Liver (tissue), 9 donors: Measurements from ENCODE around the gene PARD3. TPM values are rescaled to one million over a fixed set of nuclear protein-coding genes. Genes with fewer than 3 reads are reported as not detected.

Source experiments
- DNase-seq: peaks from one replicate; pipeline ENCODE4 v3.0.0-alpha.2; 2017; ENCODE audit warnings: low spot score
- H3K27ac ChIP-seq, 2 donors: one replicate each; pipeline ENCODE4 v1.7.0; 2013; ENCODE audit warnings: inconsistent platforms in 2 of 2, low read length in 2 of 2, control low read depth in 1 of 2, low read depth in 1 of 2, mild to moderate bottlenecking in 1 of 2
- H3K27me3 ChIP-seq, 4 donors: one replicate each; pipeline versions ENCODE4 v1.6.1 to v1.7.0; 2013; ENCODE audit warnings: low read length in 3 of 4, inconsistent platforms in 1 of 4, mild to moderate bottlenecking in 1 of 4, moderate library complexity in 1 of 4; ENCODE audit not compliant: control insufficient read depth in 4 of 4, insufficient read depth in 4 of 4
- H3K36me3 ChIP-seq, 4 donors: one replicate each; pipeline versions ENCODE4 v1.6.1 to v1.7.0; 2013; ENCODE audit warnings: low read length in 3 of 4, mild to moderate bottlenecking in 3 of 4, low read depth in 1 of 4, moderate library complexity in 1 of 4; ENCODE audit not compliant: control insufficient read depth in 4 of 4, insufficient read depth in 3 of 4
- H3K4me1 ChIP-seq, 4 donors: one replicate each; pipeline versions ENCODE4 v1.6.1 to v1.7.0; 2013; ENCODE audit warnings: low read length in 3 of 4, mild to moderate bottlenecking in 3 of 4, moderate library complexity in 1 of 4; ENCODE audit not compliant: control insufficient read depth in 4 of 4, insufficient read depth in 4 of 4
- H3K4me3 ChIP-seq, 3 donors: one replicate each; pipeline versions ENCODE4 v1.6.1 to v1.7.0; 2013; ENCODE audit warnings: low read length in 3 of 3, control low read depth in 1 of 3, low read depth in 1 of 3, mild to moderate bottlenecking in 1 of 3
- H3K9ac ChIP-seq, 2 donors: one replicate each; pipeline ENCODE4 v1.7.0; 2013; ENCODE audit warnings: low read length in 2 of 2, mild to moderate bottlenecking in 2 of 2, moderate library complexity in 2 of 2, control low read depth in 1 of 2, low read depth in 1 of 2
- H3K9me3 ChIP-seq, 4 donors: one replicate each; pipeline versions ENCODE4 v1.6.1 to v1.7.0; 2013; ENCODE audit warnings: low read length in 3 of 4; ENCODE audit not compliant: control insufficient read depth in 4 of 4
- EGR1 ChIP-seq, 2 donors: IDR thresholded peaks; 2 replicates each; pipeline ENCODE4 v1.6.1; 2016 to 2018; ENCODE audit warnings: antibody characterized with exemption in 2 of 2, low read depth in 2 of 2
- FOXA1 ChIP-seq: IDR thresholded peaks from 2 replicates; pipeline ENCODE4 v1.6.1; 2016; ENCODE audit warnings: antibody characterized with exemption
- FOXA2 ChIP-seq: IDR thresholded peaks from 2 replicates; pipeline ENCODE4 v1.6.1; 2016; ENCODE audit warnings: antibody characterized with exemption
- HNF4A ChIP-seq, 2 donors: conservative IDR thresholded peaks; 2 replicates each; pipeline ENCODE4 v1.6.1; 2016; ENCODE audit warnings: antibody characterized with exemption in 2 of 2, mild to moderate bottlenecking in 2 of 2
- HNF4G ChIP-seq: IDR thresholded peaks from 2 replicates; pipeline ENCODE4 v1.6.1; 2016; ENCODE audit warnings: antibody characterized with exemption
- RAD21 ChIP-seq, 2 donors: IDR thresholded peaks; 2 replicates each; pipeline ENCODE4 v1.6.1; 2016; ENCODE audit warnings: antibody characterized with exemption in 2 of 2, mild to moderate bottlenecking in 2 of 2
- REST ChIP-seq: IDR thresholded peaks from 2 replicates; pipeline ENCODE4 v1.6.1; 2016; ENCODE audit warnings: antibody characterized with exemption, mild to moderate bottlenecking
- RXRA ChIP-seq, 2 donors: IDR thresholded peaks; 2 replicates each; pipeline ENCODE4 v1.6.1; 2017 to 2018; ENCODE audit warnings: antibody characterized with exemption in 2 of 2, mild to moderate bottlenecking in 1 of 2
- SP1 ChIP-seq: IDR thresholded peaks from 2 replicates; pipeline ENCODE4 v1.6.1; 2018; ENCODE audit warnings: antibody characterized with exemption, mild to moderate bottlenecking
- TAF1 ChIP-seq: conservative IDR thresholded peaks from 2 replicates; pipeline ENCODE4 v1.6.1; 2016; ENCODE audit warnings: antibody characterized with exemption, mild to moderate bottlenecking
- YY1 ChIP-seq: IDR thresholded peaks from 2 replicates; pipeline ENCODE4 v1.6.1; 2016; ENCODE audit warnings: antibody characterized with exemption, mild to moderate bottlenecking
- WGBS: extraction: QIAGEN DNeasy Blood & Tissue Kit; methylation state at CpG from one replicate; pipeline ENCODE4 v1.1.7; 2013; 5-methylcytosine and 5-hydroxymethylcytosine counted together
- polyA plus RNA-seq, 2 donors: library from polyadenylated mRNA; stranded (reverse) in 1 of 2; unstranded in 1 of 2; fragments of 200-250 nt in 1 of 2; fragments of >200 nt in 1 of 2; fragmentation: Nextera tagmentation in 1 of 2; extraction: Ambion mirVana in 1 of 2; gene quantifications; one replicate each; pipeline versions ENCODE4 v1.2.1 to v1.2.3, GENCODE V29; 2013 to 2015
- total RNA-seq, 2 donors: library from RNA; depleted of rRNA; stranded (reverse); fragments of >200 nt; gene quantifications; one replicate each; pipeline ENCODE4 v1.2.3, GENCODE V29; 2014
- TF ChIP-seq, protein P1 (sequence below): fragments of 150-350 bp; IDR thresholded peaks from 2 replicates; pipeline ENCODE4 v1.5.1; 2017; ENCODE audit warnings: improper control_type of control experiment, low read depth, low read length; ENCODE audit not compliant: missing input control
- TF ChIP-seq, protein P2 (sequence below): IDR thresholded peaks from 2 replicates; pipeline ENCODE4 v1.6.1; 2016; ENCODE audit warnings: antibody characterized with exemption
- TF ChIP-seq, protein P3 (sequence below): IDR thresholded peaks from 2 replicates; pipeline ENCODE4 v1.6.1; 2016; ENCODE audit warnings: antibody characterized with exemption
- donor health status: healthy.
- donor health status: healthy.
- donor health status: healthy.
- donor health status: healthy.
- donor health status: healthy.

Gene PARD3
- total and polyA plus RNA-seq, 4 donors, result 12.3 to 43.8 (median 13.5) TPM

- no peak overlapping the region for H3K27ac ChIP-seq
- peaks cover 0 to 3% (median 2%) of the 10 kb centered on the region in 4 donors for H3K4me1 ChIP-seq
- H3K4me3 ChIP-seq, result no peak overlapping the region
- no peaks in the 10 kb centered on the region for H3K27me3 ChIP-seq
- no peaks in the 10 kb centered on the region for H3K36me3 ChIP-seq
- DNase-seq, result no peak
- no peak overlapping the region for H3K9ac ChIP-seq
- no peak for TF ChIP-seq YY1
- TF ChIP-seq RAD21 (IDR thresholded peaks at IDR 0.05), result no peak
- TF ChIP-seq FOXA2, result no peak
- no peak for TF ChIP-seq RXRA (IDR thresholded peaks at IDR 0.05)
- no peaks in the 10 kb centered on the region for H3K9me3 ChIP-seq
- WGBS, result 94% methylated on average over 13 of the region's 13 CpGs
Measured at GRCh38 chr10:34670081-34670480, 145.0 kb downstream of the PARD3 start.

GRCh38 chr10:34669079-34669478 is 146.0 kb downstream of the PARD3 start:
- H3K36me3 ChIP-seq, result no peaks in the 10 kb centered on the region
- no peaks in the 10 kb centered on the region for H3K9me3 ChIP-seq
- TF ChIP-seq, protein P1, sequence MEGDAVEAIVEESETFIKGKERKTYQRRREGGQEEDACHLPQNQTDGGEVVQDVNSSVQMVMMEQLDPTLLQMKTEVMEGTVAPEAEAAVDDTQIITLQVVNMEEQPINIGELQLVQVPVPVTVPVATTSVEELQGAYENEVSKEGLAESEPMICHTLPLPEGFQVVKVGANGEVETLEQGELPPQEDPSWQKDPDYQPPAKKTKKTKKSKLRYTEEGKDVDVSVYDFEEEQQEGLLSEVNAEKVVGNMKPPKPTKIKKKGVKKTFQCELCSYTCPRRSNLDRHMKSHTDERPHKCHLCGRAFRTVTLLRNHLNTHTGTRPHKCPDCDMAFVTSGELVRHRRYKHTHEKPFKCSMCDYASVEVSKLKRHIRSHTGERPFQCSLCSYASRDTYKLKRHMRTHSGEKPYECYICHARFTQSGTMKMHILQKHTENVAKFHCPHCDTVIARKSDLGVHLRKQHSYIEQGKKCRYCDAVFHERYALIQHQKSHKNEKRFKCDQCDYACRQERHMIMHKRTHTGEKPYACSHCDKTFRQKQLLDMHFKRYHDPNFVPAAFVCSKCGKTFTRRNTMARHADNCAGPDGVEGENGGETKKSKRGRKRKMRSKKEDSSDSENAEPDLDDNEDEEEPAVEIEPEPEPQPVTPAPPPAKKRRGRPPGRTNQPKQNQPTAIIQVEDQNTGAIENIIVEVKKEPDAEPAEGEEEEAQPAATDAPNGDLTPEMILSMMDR, result no peak
- TF ChIP-seq REST (no peak), YY1 (no peak)
- TF ChIP-seq, protein P2, sequence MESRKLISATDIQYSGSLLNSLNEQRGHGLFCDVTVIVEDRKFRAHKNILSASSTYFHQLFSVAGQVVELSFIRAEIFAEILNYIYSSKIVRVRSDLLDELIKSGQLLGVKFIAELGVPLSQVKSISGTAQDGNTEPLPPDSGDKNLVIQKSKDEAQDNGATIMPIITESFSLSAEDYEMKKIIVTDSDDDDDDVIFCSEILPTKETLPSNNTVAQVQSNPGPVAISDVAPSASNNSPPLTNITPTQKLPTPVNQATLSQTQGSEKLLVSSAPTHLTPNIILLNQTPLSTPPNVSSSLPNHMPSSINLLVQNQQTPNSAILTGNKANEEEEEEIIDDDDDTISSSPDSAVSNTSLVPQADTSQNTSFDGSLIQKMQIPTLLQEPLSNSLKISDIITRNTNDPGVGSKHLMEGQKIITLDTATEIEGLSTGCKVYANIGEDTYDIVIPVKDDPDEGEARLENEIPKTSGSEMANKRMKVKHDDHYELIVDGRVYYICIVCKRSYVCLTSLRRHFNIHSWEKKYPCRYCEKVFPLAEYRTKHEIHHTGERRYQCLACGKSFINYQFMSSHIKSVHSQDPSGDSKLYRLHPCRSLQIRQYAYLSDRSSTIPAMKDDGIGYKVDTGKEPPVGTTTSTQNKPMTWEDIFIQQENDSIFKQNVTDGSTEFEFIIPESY, result no peak

DNA sequence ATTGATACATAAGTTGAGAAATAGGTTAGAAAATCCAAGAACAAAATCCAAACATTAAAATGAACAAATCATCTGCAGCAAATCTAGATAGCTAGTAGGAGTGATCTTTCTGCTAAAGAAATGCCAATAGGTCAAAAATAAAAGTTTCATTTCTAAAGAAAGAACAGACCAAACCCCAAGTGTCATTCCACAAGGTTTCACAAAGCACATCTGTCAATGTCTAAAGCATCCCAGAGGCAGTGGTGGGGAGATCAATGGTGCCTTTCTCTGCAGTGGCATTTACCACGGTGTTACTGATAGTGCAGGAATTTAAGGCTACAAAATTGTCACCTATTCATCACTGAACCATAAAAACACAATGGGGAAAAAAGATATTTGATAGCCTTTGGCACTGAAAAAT is 147.9 kb downstream of the PARD3 start:
- H3K9ac ChIP-seq, result no peak overlapping the region
- 49% methylated on average over 1 of the region's 1 CpG for WGBS
- H3K36me3 ChIP-seq, result no peaks in the 10 kb centered on the region
- H3K9me3 ChIP-seq, result no peaks in the 10 kb centered on the region
- DNase-seq, result no peak
- no peak overlapping the region for H3K4me3 ChIP-seq
- no peaks in the 10 kb centered on the region for H3K27me3 ChIP-seq
- peaks cover 0 to 3% (median 2%) of the 10 kb centered on the region in 4 donors for H3K4me1 ChIP-seq
- H3K27ac ChIP-seq, result no peak overlapping the region
- TF ChIP-seq, protein P1, result no peak
- TF ChIP-seq REST (no peak), TAF1 (no peak), HNF4A (conservative IDR thresholded peaks at IDR 0.05) (no peak), FOXA2 (no peak), RXRA (IDR thresholded peaks at IDR 0.05) (no peak), HNF4G (no peak), SP1 (no peak), EGR1 (IDR thresholded peaks at IDR 0.05; ENCODE audit: low read depth in 2 of 2) (no peak), YY1 (no peak), FOXA1 (no peak)
- TF ChIP-seq, protein P3, sequence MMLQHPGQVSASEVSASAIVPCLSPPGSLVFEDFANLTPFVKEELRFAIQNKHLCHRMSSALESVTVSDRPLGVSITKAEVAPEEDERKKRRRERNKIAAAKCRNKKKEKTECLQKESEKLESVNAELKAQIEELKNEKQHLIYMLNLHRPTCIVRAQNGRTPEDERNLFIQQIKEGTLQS, result no peak

More at GRCh38 chr10:34669079-34669478, 146.0 kb downstream of the PARD3 start:
- H3K4me3 ChIP-seq, result no peak overlapping the region
- no peak for DNase-seq
- no peak overlapping the region for H3K9ac ChIP-seq
- H3K4me1 ChIP-seq, result peaks cover 0 to 3% (median 2%) of the 10 kb centered on the region in 4 donors
- H3K27ac ChIP-seq, result no peak overlapping the region
- 96% methylated on average over 3 of the region's 3 CpGs for WGBS
- H3K27me3 ChIP-seq, result no peaks in the 10 kb centered on the region
